GM03348 (cell line): Measurements from ENCODE around the gene GET4.
"Not testable (repeated sequence)": the region's sequence is repeated elsewhere in the genome, so short reads cannot be mapped to it uniquely, and the experiment has no call there.

Source experiments
- DNase-seq: peaks from one replicate; pipeline ENCODE4 v3.0.0; 2012; ENCODE audit warnings: low spot score

The GET4 gene

GRCh38 chr7:871900-872537 is 4.3 kb upstream of the GET4 start:
- DNase-seq: no peak

DNA sequence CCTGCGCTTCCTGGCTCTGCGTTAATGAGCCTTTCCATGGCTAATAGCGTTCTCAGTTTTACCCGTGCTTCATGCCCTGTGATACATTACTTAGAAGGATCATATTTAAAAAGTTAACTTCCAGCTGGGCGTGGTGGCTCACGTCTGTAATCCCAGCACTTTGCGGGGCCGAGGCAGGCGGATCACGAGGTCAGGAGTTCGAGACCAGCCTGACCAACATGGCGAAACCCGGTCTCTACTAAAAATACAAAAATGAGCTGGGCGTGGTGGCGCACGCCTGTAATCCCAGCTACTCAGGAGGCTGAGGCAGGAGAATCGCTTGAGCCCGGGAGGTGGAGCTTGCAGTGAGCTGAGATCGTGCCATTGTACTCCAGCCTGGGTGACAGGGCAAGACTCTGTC is 3.7 kb upstream of the GET4 start:
- DNase-seq: not testable (repeated sequence)

DNA sequence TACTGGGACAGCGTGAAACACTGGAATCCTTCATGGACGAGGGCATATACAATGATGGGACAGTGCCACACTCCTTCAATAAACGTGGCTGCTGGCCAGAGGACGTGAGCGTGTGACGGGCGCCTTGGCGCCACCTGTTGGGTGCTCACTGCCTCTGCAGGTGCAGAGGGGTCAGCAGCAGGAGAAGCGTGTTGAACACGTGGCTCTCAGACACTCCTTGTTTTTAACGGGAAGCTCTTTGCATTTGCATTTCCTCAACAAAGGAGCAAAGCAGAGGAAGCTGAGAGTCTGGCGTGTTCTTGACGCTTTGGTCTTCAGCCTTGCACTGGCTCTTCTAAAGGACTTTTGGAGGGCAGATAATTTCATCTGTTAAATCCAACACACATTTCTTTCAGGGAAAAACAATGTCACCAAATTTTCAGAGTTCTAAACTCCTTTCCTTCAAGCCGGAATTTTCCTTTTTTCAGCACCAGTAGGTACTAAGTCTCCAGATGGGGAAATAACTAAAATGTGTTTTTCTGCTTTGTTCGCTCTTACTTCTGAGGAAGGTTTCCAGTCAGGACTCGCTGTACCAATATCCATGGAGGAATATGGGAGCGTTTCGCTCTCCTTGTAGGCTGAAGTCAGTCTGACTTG is 2.9 kb upstream of the GET4 start:
- peak; percentile 89 for DNase-seq

DNA sequence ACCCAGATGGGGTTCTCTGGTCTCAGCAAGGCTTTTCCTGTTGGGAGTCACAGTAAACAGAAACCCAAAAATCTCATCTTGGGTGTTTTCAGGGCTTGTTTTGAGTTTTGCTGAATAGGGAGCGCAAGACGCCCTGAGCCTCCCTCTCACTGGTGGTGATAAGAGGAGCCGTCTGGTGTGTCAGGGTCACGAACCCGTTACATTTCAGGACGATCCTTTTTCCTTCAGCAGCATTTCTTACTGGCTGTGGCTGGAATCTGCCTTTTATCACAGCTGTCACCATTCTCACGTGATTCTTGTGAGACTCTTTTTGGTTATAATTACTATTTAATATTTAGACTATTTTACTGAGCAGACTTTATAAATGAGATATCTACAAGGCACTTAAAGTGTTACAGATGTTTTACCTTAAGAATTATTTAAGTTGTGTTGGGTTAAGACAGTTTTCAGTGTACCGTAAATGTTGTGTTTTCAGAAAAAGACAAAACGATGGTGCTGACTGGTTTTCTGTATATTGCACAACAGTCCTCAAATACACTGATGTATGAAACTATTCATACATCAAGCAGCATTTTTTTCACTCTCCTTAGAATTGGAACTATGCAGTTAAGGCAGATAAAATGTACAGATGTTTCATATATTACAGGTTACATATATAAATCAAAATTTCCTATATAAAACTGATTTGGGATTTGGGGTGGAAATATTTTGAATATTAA is 2.2 kb upstream of the GET4 start:
- no peak for DNase-seq

- no peak for DNase-seq
These were observed 1.3 kb upstream of the GET4 start for GRCh38 chr7:875051-875450.

DNA sequence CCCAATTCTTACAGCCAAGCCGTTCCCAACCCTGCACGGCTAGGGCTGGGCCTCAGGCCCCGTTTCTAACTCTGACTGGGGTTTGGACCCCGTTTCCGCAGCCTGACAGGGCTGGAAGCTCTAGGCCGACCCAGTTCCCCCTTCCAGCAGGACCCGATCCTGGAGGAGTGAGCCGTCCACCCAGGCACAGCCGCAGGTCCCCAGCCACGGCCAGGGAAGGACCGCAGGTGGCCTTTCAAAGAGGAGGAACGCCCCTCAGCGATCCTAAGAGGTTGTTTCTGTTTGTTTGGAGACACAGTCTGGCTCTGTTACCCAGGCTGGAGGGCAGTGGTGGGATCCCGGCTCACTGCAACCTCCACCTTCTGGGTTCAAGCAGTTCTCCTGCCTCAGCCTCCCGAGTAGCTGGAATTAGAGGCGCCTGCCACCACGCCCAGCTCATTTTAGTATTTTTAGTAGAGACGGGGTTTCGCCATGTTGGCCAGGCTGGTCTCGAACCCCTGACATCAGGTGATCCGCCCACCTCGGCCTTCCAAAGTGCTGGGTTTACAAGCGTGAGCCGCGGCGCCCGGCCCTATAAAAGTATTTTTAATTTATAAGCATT is 778 bp upstream of the GET4 start:
- DNase-seq: no peak

GRCh38 chr7:876972-877311 is 588 bp downstream of the GET4 start:
- DNase-seq: no peak

DNA sequence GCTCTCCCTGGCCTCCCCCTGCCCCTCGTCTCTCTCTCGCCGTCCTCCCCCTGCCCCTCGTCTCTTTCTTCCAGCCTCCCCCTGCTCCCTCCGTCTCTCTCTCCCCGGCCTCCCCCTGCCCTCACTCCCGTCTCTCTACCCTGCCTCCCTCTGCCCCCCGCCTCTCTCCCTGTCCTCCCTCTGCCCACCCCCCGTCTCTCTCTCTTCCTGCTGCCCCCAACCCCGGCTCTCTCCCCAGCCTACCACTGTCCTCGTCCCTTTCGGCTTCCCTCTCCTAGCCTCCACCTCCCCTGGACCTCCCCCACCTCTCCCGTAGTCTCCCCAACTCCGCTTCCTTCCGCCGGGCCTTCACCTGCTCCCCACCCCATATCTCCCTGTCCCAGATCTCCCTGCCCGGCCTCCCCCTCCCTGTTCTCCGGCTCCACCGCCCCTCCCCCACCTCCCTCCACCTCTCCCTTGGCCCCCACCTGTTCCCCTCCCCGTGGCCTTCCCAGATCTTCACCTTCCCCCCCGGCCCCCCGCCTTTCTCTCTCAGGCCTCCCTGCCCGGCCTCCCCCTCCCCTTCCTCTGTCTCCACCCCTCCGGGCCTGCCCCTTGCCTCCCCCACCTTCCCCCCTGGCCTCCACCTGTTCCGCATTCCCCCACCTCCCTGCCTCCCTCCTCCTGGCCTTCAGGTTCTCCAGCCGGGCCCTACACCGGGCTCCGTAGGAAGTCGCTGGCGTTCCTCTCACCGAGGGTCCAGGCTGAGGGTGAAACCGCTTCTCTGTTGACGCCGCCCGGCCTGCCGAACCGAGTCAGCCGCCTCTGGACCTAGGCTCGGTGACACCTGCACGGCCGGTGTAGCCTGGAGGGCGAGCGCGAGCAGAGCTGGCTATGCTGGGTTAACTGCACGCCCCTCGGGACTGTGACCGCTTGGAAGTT is 1.2 kb downstream of the GET4 start:
- peak; percentile 18 for DNase-seq

DNA sequence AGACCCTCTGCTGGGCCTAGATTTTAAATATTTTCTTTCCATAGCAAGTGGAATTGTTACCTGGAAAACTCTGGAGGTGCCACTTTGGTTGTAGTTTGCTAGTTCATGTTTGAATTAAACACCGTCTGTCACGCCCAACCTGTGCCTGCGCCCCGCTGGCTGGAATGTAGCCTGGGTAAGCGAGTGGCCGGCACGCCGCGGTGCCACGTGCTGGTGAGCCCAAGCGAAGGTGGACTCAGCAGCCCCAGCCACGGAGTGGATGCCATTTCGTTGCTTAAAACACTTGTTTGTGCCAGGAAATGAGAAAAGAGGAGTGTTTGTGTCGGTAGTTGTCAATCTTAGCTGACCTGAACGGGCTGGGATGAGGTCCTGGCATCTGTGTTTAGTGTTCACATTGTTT is 2.7 kb downstream of the GET4 start:
- DNase-seq: no peak

DNA sequence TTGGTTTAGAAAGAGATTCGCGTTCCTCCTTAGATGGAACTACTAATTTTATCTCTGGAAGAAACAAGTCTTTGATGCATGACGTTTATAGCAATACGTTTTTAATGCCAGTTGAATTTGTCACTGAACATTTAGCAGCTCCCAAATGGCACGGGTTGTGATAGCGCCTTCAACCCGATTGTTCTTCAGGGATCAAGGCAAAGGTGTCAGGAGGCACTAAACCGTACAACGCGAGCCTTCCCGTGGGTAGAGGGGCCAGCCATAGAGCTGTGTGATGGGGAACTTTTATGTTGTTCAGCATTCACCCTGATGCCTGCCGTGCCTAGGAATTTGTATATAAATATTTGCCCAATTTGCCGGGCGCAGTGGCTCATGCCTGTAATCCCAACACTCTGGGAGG is 3.4 kb downstream of the GET4 start:
- DNase-seq: no peak

DNA sequence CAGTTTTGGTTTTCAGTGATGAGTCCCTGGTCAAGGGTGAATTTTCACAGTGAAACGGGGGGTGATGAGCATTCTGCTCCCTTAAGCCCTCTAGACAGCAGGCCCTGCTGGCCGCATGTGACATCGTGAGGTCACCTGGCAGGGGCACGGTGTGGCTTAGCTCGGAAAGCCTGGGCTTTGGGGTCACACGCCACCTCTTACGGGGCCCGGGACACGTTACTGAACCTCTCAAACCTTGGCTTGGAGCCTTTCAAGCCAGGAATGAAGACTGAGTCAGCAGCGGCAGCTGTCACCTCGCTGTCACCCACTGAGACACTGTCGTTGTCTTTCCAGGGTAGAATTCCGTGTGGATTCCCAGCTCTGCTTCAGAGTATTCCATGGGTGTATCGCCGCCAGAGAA is 4.1 kb downstream of the GET4 start:
- no peak for DNase-seq

DNA sequence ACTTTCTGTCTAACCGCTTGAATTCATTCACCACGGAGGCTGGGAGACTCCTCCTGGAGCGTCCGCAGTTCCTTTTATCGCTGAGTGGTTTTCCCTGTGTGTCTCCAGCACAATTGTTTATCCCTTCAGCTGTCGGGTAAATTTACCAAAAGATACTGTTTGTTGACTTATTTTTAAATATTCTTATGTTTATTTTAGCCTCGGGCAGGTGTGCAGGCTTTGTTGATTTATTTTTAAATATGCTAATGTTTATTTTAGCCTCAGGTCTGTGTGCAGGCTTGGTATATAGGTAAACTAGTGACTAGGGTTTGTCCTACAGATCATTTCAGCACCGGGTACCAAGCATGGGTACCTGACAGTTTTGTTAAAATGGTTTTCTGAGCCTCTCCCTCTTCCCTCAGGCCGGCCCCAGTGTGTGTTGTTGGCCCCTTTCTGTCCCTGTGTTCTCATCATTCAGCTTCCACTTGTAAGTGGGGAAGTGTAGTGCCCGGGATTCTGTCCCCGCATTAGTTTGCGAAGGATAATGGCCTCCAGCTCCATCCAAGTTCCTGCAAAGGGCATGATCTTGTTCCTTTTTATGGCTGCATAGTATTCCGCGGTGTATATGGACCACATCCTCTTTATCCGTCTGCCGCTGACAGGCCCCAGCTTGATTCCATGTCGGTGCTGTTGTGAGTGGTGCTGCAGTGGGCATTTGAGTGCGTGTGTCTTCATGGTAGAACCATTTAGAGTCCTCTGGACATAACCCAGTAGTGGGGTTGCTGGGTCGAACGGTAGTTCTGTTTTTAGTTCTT is 5.3 kb downstream of the GET4 start:
- no peak for DNase-seq

DNA sequence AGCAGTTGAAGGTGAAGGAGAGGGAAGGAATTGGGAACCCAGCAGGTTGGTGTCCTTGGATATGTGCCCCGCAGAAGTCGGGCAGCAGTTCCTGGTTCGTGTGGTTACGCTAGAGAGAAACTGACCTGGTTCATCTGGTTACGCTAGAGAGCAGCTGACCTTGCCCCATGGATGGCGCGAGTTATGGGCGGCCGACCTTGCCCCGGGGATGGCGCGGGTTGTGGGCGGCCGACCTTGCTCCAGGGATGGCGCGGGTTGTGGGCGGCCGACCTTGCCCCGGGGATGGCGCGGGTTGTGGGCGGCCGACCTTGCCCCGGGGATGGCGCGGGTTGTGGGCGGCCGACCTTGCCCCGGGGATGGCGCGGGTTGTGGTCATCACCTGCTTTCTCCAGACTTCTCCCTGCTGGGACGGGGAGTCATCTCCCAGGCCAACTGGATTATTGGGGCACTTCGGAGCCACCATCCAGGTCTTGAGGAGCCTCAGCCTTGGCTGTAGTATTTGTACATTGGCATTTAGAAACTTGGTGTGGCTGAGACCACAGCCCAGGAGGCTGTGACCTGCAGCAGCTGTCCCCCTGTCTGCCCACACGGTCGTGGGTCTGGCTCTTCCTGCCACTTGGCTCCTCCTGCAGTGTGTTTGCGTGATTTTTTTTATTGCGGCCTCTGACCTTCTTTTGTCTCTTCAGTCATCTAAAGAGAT is 6.1 kb downstream of the GET4 start:
- DNase-seq: no peak

- no peak for DNase-seq
These were observed 7.0 kb downstream of the GET4 start for GRCh38 chr7:883055-884021.

GRCh38 chr7:884191-885003 is 8.0 kb downstream of the GET4 start:
- DNase-seq: no peak

GRCh38 chr7:885261-885892 is 9.0 kb downstream of the GET4 start:
- no peak for DNase-seq

GRCh38 chr7:885893-886625 is 9.7 kb downstream of the GET4 start:
- no peak for DNase-seq
